ENCODE measurements around the gene TAC1.

DNA sequence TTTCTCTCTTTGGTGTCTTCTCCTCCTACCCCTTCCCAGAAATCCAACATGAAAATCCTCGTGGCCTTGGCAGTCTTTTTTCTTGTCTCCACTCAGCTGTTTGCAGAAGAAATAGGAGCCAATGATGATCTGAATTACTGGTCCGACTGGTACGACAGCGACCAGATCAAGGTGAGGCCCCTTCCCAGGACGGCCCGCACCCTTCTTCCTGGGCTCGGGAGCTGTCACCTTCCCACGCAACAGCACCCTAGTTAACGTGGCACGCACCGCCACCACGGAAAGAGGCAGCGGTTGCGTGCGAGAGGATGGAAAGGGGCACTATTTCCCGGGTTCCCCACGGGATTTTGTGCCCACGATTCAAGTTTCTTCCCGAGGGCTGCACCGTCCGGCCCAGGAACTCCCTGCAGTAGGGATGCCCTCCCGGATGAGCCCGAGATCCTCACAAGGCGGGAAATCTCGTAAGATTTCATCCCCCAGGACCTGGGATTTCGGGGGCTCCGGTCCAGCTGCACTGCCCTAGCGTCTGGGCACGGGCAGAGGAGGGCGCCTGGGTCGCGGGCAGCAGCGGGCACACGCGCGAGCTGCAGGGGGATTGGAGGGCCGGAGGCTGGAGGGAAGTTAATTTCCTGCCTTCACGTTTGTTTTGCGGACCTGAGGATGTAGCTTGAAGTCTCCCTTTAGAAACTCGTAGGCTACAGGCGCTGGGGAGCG lies 834 bp downstream of the TAC1 start:
- no peak for TF ChIP-seq CTCF (conservative IDR thresholded peaks at IDR 0.05)
- TF ChIP-seq ZFX (IDR thresholded peaks at IDR 0.05): no peak

Data from C4-2B (cell line).